ENCODE measurements around the gene CCDC192. TPM values are rescaled to one million over a fixed set of nuclear protein-coding genes. Genes with fewer than 3 reads are reported as not detected.

CCDC192 gene
- total RNA-seq, 2 experiments from 2014 or later, result not detected

- Histone ChIP-seq H3K4me1 (ENCODE audit: insufficient read depth, low read length) (no peaks in the 10 kb centered on the region), H3K27me3 (ENCODE audit: control insufficient read depth in 1 of 2, insufficient read depth in 2 of 2, low read length in 2 of 2) (no peaks in the 10 kb centered on the region), H3K27ac (ENCODE audit: low read depth in 1 of 2, low read length in 2 of 2) (no peak overlapping the region), H3K9me3 (ENCODE audit: control insufficient read depth in 1 of 2, insufficient read depth in 1 of 2, low read length in 2 of 2) (no peaks in the 10 kb centered on the region), H3K36me3 (ENCODE audit: insufficient read depth, low read length) (no peaks in the 10 kb centered on the region), H3K4me3 (ENCODE audit: low read length) (no peak overlapping the region)
- ChIA-PET CTCF (no interaction called here), POLR2A (no interaction called here)
- Mint-ChIP-seq H3K36me3 (ENCODE audit: low read depth) (no peaks in the 10 kb centered on the region), H3K4me1 (ENCODE audit: low read depth) (no peaks in the 10 kb centered on the region), H3K4me3 (no peak overlapping the region), H3K27me3 (no peaks in the 10 kb centered on the region), H3K9me3 (no peaks in the 10 kb centered on the region), H3K27ac (no peak overlapping the region)
- intact Hi-C loops (cut with DNase I, micrococcal nuclease), result no loop called here
- DNase-seq (no peak), ATAC-seq (ENCODE audit: poor library complexity) (no peak)
- no peak for TF ChIP-seq CTCF (IDR thresholded peaks at IDR 0.05)
Observed at GRCh38 chr5:127695346-127695745, 7.8 kb upstream of the CCDC192 start.

GRCh38 chr5:127696683-127697082 is 6.5 kb upstream of the CCDC192 start:
- no peak for DNase-seq
- no peaks in the 10 kb centered on the region for H3K4me1 Mint-ChIP-seq (ENCODE audit: low read depth)
- no peaks in the 10 kb centered on the region for H3K4me1 ChIP-seq (ENCODE audit: insufficient read depth, low read length)
- H3K27ac Mint-ChIP-seq, result no peak overlapping the region
- no peaks in the 10 kb centered on the region for H3K36me3 ChIP-seq (ENCODE audit: insufficient read depth, low read length)
- no peaks in the 10 kb centered on the region for H3K9me3 ChIP-seq (ENCODE audit: control insufficient read depth in 1 of 2, insufficient read depth in 1 of 2, low read length in 2 of 2)
- ATAC-seq (ENCODE audit: poor library complexity), result no peak
- H3K4me3 ChIP-seq (ENCODE audit: low read length), result no peak overlapping the region
- H3K27me3 Mint-ChIP-seq, result no peaks in the 10 kb centered on the region
- intact Hi-C loops (cut with DNase I, micrococcal nuclease), result no loop called here
- H3K36me3 Mint-ChIP-seq (ENCODE audit: low read depth), result no peaks in the 10 kb centered on the region
- POLR2A ChIA-PET, result no interaction called here
- CTCF ChIA-PET, result no interaction called here
- no peak for TF ChIP-seq CTCF (IDR thresholded peaks at IDR 0.05)
- H3K27me3 ChIP-seq (ENCODE audit: control insufficient read depth in 1 of 2, insufficient read depth in 2 of 2, low read length in 2 of 2), result no peaks in the 10 kb centered on the region
- no peaks in the 10 kb centered on the region for H3K9me3 Mint-ChIP-seq
- no peak overlapping the region for H3K27ac ChIP-seq (ENCODE audit: low read depth in 1 of 2, low read length in 2 of 2)
- no peak overlapping the region for H3K4me3 Mint-ChIP-seq

- H3K4me3 ChIP-seq (ENCODE audit: low read length), result no peak overlapping the region
- TF ChIP-seq CTCF (IDR thresholded peaks at IDR 0.05), result no peak
- intact Hi-C loops (cut with DNase I, micrococcal nuclease), result no loop called here
- no peak overlapping the region for H3K27ac ChIP-seq (ENCODE audit: low read depth in 1 of 2, low read length in 2 of 2)
- no peak overlapping the region for H3K27ac Mint-ChIP-seq
- no peaks in the 10 kb centered on the region for H3K9me3 Mint-ChIP-seq
- H3K27me3 Mint-ChIP-seq, result peaks cover 3% of the 10 kb centered on the region
- DNase-seq (no peak), ATAC-seq (ENCODE audit: poor library complexity) (no peak)
- peaks cover 0 to 3% of the 10 kb centered on the region in 2 experiments for H3K27me3 ChIP-seq (ENCODE audit: control insufficient read depth in 1 of 2, insufficient read depth in 2 of 2, low read length in 2 of 2)
- H3K4me3 Mint-ChIP-seq, result no peak overlapping the region
- no peaks in the 10 kb centered on the region for H3K36me3 Mint-ChIP-seq (ENCODE audit: low read depth)
- H3K36me3 ChIP-seq (ENCODE audit: insufficient read depth, low read length), result no peaks in the 10 kb centered on the region
- H3K4me1 ChIP-seq (ENCODE audit: insufficient read depth, low read length), result no peaks in the 10 kb centered on the region
- ChIA-PET POLR2A (no interaction called here), CTCF (no interaction called here)
- no peaks in the 10 kb centered on the region for H3K4me1 Mint-ChIP-seq (ENCODE audit: low read depth)
- H3K9me3 ChIP-seq (ENCODE audit: control insufficient read depth in 1 of 2, insufficient read depth in 1 of 2, low read length in 2 of 2), result no peaks in the 10 kb centered on the region
Observed at GRCh38 chr5:127697894-127698600, 5.1 kb upstream of the CCDC192 start.

Measured in CD4-positive, alpha-beta T cell (primary cell).